ENCODE data around the gene YWHAE.
"Not testable (repeated sequence)": the region's sequence is repeated elsewhere in the genome, so short reads cannot be mapped to it uniquely, and the experiment has no call there.

YWHAE gene

GRCh38 chr17:1362065-1362848 is 37.8 kb downstream of the YWHAE start:
- Histone ChIP-seq H3K27ac (ENCODE audit: low read depth, low read length) (no peak overlapping the region), H3K4me1 (ENCODE audit: control insufficient read depth in 1 of 2, insufficient read depth in 2 of 2, low read length in 2 of 2) (peaks cover 6 to 32% of the 10 kb centered on the region in 2 donors), H3K9ac (ENCODE audit: low read depth in 1 of 2, low read length in 2 of 2) (no peak overlapping the region), H3K9me3 (ENCODE audit: control insufficient read depth in 1 of 2, low read length in 2 of 2) (no peaks in the 10 kb centered on the region), H3K27me3 (ENCODE audit: control insufficient read depth in 1 of 2, insufficient read depth in 2 of 2, low read length in 2 of 2) (no peaks in the 10 kb centered on the region), H3K4me3 (ENCODE audit: low read depth in 1 of 2, low read length in 2 of 2) (no peak overlapping the region), H3K36me3 (ENCODE audit: control insufficient read depth in 1 of 2, insufficient read depth in 2 of 2, low read length in 2 of 2) (peaks cover 11 to 34% of the 10 kb centered on the region in 2 donors)

DNA sequence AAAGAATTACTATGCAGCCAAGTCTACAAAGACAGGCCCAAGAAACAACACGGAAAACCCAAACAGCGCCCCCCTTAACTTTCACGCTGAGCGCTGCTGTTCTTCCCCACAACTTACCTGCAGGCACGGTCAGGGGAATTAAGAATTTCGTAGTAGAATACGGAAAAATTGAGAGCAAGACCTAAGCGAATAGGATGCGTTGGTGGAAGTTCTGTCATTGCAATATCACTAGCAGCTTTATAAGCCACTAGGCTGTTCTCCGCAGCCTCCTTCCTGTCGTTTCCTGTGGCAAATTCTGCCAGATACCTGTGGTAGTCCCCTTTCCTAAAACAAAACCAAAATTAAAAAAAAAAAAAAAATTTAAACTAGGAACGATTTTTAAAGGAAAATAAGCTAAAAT is 39.0 kb downstream of the YWHAE start:
- H3K27me3 ChIP-seq (ENCODE audit: control insufficient read depth in 1 of 2, insufficient read depth in 2 of 2, low read length in 2 of 2): no peaks in the 10 kb centered on the region
- H3K9ac ChIP-seq (ENCODE audit: low read depth in 1 of 2, low read length in 2 of 2): no peak overlapping the region
- H3K9me3 ChIP-seq (ENCODE audit: control insufficient read depth in 1 of 2, low read length in 2 of 2): no peaks in the 10 kb centered on the region
- peaks cover 17 to 41% of the 10 kb centered on the region in 2 donors for H3K36me3 ChIP-seq (ENCODE audit: control insufficient read depth in 1 of 2, insufficient read depth in 2 of 2, low read length in 2 of 2)
- H3K4me1 ChIP-seq (ENCODE audit: control insufficient read depth in 1 of 2, insufficient read depth in 2 of 2, low read length in 2 of 2): peaks cover 6 to 32% of the 10 kb centered on the region in 2 donors
- no peak overlapping the region for H3K4me3 ChIP-seq (ENCODE audit: low read depth in 1 of 2, low read length in 2 of 2)
- H3K27ac ChIP-seq (ENCODE audit: low read depth, low read length): no peak overlapping the region

GRCh38 chr17:1360315-1360714 is 39.7 kb downstream of the YWHAE start:
- H3K9ac ChIP-seq (ENCODE audit: low read depth in 1 of 2, low read length in 2 of 2); H3K27me3 ChIP-seq (ENCODE audit: control insufficient read depth in 1 of 2, insufficient read depth in 2 of 2, low read length in 2 of 2); H3K9me3 ChIP-seq (ENCODE audit: control insufficient read depth in 1 of 2, low read length in 2 of 2); H3K4me3 ChIP-seq (ENCODE audit: low read depth in 1 of 2, low read length in 2 of 2); H3K27ac ChIP-seq (ENCODE audit: low read depth, low read length): not testable (repeated sequence)
- peaks cover 17 to 47% of the 10 kb centered on the region in 2 donors for H3K36me3 ChIP-seq (ENCODE audit: control insufficient read depth in 1 of 2, insufficient read depth in 2 of 2, low read length in 2 of 2)
- peaks cover 6 to 25% of the 10 kb centered on the region in 2 donors for H3K4me1 ChIP-seq (ENCODE audit: control insufficient read depth in 1 of 2, insufficient read depth in 2 of 2, low read length in 2 of 2)

GRCh38 chr17:1354030-1354429 is 46.0 kb downstream of the YWHAE start:
- peaks cover 0 to 2% of the 10 kb centered on the region in 2 donors for H3K4me1 ChIP-seq (ENCODE audit: control insufficient read depth in 1 of 2, insufficient read depth in 2 of 2, low read length in 2 of 2)
- peaks cover 25 to 54% of the 10 kb centered on the region in 2 donors for H3K36me3 ChIP-seq (ENCODE audit: control insufficient read depth in 1 of 2, insufficient read depth in 2 of 2, low read length in 2 of 2)
- no peaks in the 10 kb centered on the region for H3K9me3 ChIP-seq (ENCODE audit: control insufficient read depth in 1 of 2, low read length in 2 of 2)
- no peak overlapping the region for H3K9ac ChIP-seq (ENCODE audit: low read depth in 1 of 2, low read length in 2 of 2)
- H3K27ac ChIP-seq (ENCODE audit: low read depth, low read length): no peak overlapping the region
- no peaks in the 10 kb centered on the region for H3K27me3 ChIP-seq (ENCODE audit: control insufficient read depth in 1 of 2, insufficient read depth in 2 of 2, low read length in 2 of 2)
- no peak overlapping the region for H3K4me3 ChIP-seq (ENCODE audit: low read depth in 1 of 2, low read length in 2 of 2)

- H3K36me3 ChIP-seq (ENCODE audit: control insufficient read depth in 1 of 2, insufficient read depth in 2 of 2, low read length in 2 of 2): peaks cover 24 to 56% of the 10 kb centered on the region in 2 donors
- not testable (repeated sequence) for H3K27ac ChIP-seq (ENCODE audit: low read depth, low read length); H3K4me3 ChIP-seq (ENCODE audit: low read depth in 1 of 2, low read length in 2 of 2)
These were observed 47.5 kb downstream of the YWHAE start for GRCh38 chr17:1352530-1352929.

DNA sequence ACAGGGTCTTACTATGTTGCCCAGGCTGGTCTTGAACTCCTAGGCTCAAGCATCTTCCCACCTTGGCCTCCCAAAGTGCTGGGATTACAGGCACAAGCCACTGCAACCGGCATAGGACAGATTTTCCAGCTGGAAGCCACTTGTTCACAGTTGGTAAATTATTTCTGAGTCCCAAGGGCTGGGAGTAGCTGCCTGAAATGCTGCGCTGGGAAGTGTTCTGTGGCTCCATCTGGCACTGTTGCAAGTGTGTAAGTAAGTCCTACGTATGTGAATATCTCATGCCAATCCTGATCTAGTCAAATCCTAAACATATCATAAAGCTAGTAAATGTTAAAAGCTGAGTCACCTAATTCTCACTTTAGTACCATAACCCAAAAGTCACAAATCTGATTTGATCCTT is 48.1 kb downstream of the YWHAE start:
- Histone ChIP-seq H3K9ac (ENCODE audit: low read depth in 1 of 2, low read length in 2 of 2) (no peak overlapping the region), H3K36me3 (ENCODE audit: control insufficient read depth in 1 of 2, insufficient read depth in 2 of 2, low read length in 2 of 2) (peaks cover 24 to 56% of the 10 kb centered on the region in 2 donors), H3K27me3 (ENCODE audit: control insufficient read depth in 1 of 2, insufficient read depth in 2 of 2, low read length in 2 of 2) (no peaks in the 10 kb centered on the region), H3K4me3 (ENCODE audit: low read depth in 1 of 2, low read length in 2 of 2) (no peak overlapping the region), H3K27ac (ENCODE audit: low read depth, low read length) (no peak overlapping the region), H3K9me3 (ENCODE audit: control insufficient read depth in 1 of 2, low read length in 2 of 2) (no peaks in the 10 kb centered on the region), H3K4me1 (ENCODE audit: control insufficient read depth in 1 of 2, insufficient read depth in 2 of 2, low read length in 2 of 2) (peaks cover 6 to 18% of the 10 kb centered on the region in 2 donors)

More at GRCh38 chr17:1352530-1352929, 47.5 kb downstream of the YWHAE start:
- not testable (repeated sequence) for H3K9ac ChIP-seq (ENCODE audit: low read depth in 1 of 2, low read length in 2 of 2); H3K27me3 ChIP-seq (ENCODE audit: control insufficient read depth in 1 of 2, insufficient read depth in 2 of 2, low read length in 2 of 2); H3K9me3 ChIP-seq (ENCODE audit: control insufficient read depth in 1 of 2, low read length in 2 of 2)
- H3K4me1 ChIP-seq (ENCODE audit: control insufficient read depth in 1 of 2, insufficient read depth in 2 of 2, low read length in 2 of 2): peaks cover 6 to 13% of the 10 kb centered on the region in 2 donors

- no peaks in the 10 kb centered on the region for H3K9me3 ChIP-seq (ENCODE audit: control insufficient read depth in 1 of 2, low read length in 2 of 2)
- H3K9ac ChIP-seq (ENCODE audit: low read depth in 1 of 2, low read length in 2 of 2): no peak overlapping the region
- no peak overlapping the region for H3K4me3 ChIP-seq (ENCODE audit: low read depth in 1 of 2, low read length in 2 of 2)
- no peaks in the 10 kb centered on the region for H3K27me3 ChIP-seq (ENCODE audit: control insufficient read depth in 1 of 2, insufficient read depth in 2 of 2, low read length in 2 of 2)
- H3K27ac ChIP-seq (ENCODE audit: low read depth, low read length): no peak overlapping the region
- H3K4me1 ChIP-seq (ENCODE audit: control insufficient read depth in 1 of 2, insufficient read depth in 2 of 2, low read length in 2 of 2): peaks cover 6 to 21% of the 10 kb centered on the region in 2 donors
- peaks cover 20 to 57% of the 10 kb centered on the region in 2 donors for H3K36me3 ChIP-seq (ENCODE audit: control insufficient read depth in 1 of 2, insufficient read depth in 2 of 2, low read length in 2 of 2)
These were observed 48.7 kb downstream of the YWHAE start for GRCh38 chr17:1351275-1351674.

DNA sequence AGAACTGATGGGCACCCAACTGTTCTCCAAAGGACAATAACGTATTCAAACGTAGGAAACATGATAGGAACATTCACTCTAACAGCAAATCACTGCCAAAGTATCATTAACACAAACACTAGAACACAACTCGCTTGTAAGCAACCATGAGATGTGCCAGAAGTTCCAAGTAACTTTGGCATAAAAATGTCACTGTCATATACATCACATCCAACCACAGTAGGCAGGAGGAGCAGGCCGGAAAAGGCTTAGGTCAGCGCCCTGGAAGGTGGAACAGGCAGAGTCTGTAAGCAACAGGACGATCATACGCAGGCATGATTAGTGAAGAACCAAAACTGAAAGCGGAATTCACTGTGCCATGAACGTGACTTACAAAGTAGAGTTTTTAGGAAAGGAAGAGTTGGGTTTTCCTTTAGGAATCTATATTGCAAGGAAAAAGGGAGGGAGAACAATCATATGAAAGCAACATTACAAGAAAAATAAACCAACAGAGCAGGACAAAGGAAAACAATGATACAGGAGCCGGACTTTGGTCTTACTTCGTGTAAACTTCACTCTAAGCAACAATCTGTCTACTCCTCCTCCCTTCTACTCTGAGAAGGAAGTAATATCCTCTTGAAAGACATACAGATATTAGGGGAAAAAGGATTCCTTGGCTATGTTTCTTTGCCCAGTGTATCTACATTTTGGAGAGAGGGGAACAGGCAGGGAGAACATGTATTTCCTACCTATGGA is 52.3 kb downstream of the YWHAE start:
- Histone ChIP-seq H3K27me3 (ENCODE audit: control insufficient read depth in 1 of 2, insufficient read depth in 2 of 2, low read length in 2 of 2) (no peaks in the 10 kb centered on the region), H3K9me3 (ENCODE audit: control insufficient read depth in 1 of 2, low read length in 2 of 2) (no peaks in the 10 kb centered on the region), H3K4me1 (ENCODE audit: control insufficient read depth in 1 of 2, insufficient read depth in 2 of 2, low read length in 2 of 2) (peaks cover 6 to 21% of the 10 kb centered on the region in 2 donors), H3K36me3 (ENCODE audit: control insufficient read depth in 1 of 2, insufficient read depth in 2 of 2, low read length in 2 of 2) (peaks cover 26 to 47% of the 10 kb centered on the region in 2 donors), H3K4me3 (ENCODE audit: low read depth in 1 of 2, low read length in 2 of 2) (peak overlapping the region; percentile 32 to 33), H3K27ac (ENCODE audit: low read depth, low read length) (peak overlapping the region; percentile 5), H3K9ac (ENCODE audit: low read depth in 1 of 2, low read length in 2 of 2) (peak overlapping the region; percentile 24 to 43)

- Histone ChIP-seq H3K9ac (ENCODE audit: low read depth in 1 of 2, low read length in 2 of 2) (no peak overlapping the region), H3K36me3 (ENCODE audit: control insufficient read depth in 1 of 2, insufficient read depth in 2 of 2, low read length in 2 of 2) (peaks cover 17 to 28% of the 10 kb centered on the region in 2 donors), H3K4me3 (ENCODE audit: low read depth in 1 of 2, low read length in 2 of 2) (no peak overlapping the region), H3K27me3 (ENCODE audit: control insufficient read depth in 1 of 2, insufficient read depth in 2 of 2, low read length in 2 of 2) (no peaks in the 10 kb centered on the region), H3K9me3 (ENCODE audit: control insufficient read depth in 1 of 2, low read length in 2 of 2) (no peaks in the 10 kb centered on the region), H3K27ac (ENCODE audit: low read depth, low read length) (no peak overlapping the region), H3K4me1 (ENCODE audit: control insufficient read depth in 1 of 2, insufficient read depth in 2 of 2, low read length in 2 of 2) (peaks cover 15 to 25% of the 10 kb centered on the region in 2 donors)
These were observed 55.5 kb downstream of the YWHAE start for GRCh38 chr17:1344521-1344920.

DNA sequence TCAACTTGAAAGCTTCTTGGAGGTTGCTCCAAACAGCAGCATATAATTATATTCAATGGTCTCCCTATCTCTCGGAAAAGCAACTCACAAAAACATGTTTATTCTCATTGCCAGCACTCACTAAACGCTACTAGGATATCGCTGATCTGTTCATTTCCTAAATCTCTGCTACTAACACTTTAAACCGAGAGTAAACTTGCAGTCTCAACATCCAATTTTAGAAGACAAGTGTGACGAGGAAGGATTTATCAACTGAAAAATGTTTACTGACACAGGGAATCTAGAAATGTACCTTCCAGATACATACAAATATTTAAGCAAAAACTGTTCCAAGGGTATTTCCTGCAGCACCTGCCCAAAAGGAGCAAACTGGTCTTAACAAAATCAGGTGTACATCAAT is 56.5 kb downstream of the YWHAE start:
- Histone ChIP-seq H3K4me1 (ENCODE audit: control insufficient read depth in 1 of 2, insufficient read depth in 2 of 2, low read length in 2 of 2) (peaks cover 15 to 21% of the 10 kb centered on the region in 2 donors), H3K9ac (ENCODE audit: low read depth in 1 of 2, low read length in 2 of 2) (no peak overlapping the region), H3K36me3 (ENCODE audit: control insufficient read depth in 1 of 2, insufficient read depth in 2 of 2, low read length in 2 of 2) (peaks cover 17 to 25% of the 10 kb centered on the region in 2 donors), H3K27me3 (ENCODE audit: control insufficient read depth in 1 of 2, insufficient read depth in 2 of 2, low read length in 2 of 2) (no peaks in the 10 kb centered on the region), H3K9me3 (ENCODE audit: control insufficient read depth in 1 of 2, low read length in 2 of 2) (no peaks in the 10 kb centered on the region), H3K27ac (ENCODE audit: low read depth, low read length) (no peak overlapping the region), H3K4me3 (ENCODE audit: low read depth in 1 of 2, low read length in 2 of 2) (no peak overlapping the region)
